ENCODE results near the gene QSOX1.

The QSOX1 gene

GRCh38 chr1:180169640-180170195 lies 15.0 kb downstream of the QSOX1 start:
- no peak for DNase-seq (ENCODE audit: low read depth)

DNA sequence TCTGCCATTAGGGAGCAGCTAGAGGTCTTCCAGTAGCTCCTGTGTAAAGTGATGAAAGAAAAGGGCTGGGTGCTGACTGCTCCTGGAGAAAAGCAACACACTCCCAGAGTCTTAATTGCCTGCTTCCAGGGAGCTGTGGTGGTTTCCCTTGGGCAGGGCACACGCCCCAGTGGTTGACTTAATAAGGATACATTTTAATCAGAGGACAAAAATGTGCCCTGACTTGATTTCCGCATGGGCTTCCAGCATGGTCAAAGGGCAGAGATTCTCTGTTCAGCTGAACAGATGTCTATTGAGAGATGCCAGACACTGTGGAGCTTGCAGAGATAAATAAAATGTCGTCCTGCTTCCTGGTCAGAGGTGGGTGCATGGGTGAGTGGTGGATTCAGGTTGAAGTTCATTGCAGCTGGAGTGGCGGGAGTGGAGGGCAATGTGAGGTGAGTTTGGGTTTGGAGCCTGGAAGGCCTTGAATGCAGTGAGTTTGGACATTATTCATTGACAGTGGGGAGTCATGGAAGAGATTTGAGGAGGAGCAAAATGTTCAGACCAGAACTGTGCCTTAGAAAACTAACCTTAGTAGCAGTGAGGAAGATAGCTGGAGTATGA lies 16.0 kb downstream of the QSOX1 start:
- DNase-seq (ENCODE audit: low read depth): no peak

GRCh38 chr1:180171691-180172090 lies 17.0 kb downstream of the QSOX1 start:
- no peak for DNase-seq (ENCODE audit: low read depth)

DNA sequence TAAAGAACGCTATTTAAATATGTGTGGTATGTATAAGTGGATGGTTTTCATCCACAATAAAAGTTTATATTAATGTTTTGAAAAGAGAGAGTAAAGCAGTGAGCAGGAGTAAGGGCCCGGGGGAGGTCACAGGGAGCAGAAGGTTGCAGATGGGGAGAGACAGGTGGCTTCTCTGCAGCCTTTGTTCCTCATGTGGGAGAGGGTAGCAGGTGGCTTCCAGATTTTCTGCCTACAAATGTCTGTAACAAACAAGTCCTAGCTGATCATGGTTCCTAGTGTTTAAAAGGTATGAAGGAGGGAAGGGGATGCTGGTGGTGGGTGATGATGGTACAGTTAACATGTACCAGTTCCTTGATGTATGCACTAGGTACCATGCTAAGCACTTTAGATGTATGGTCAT lies 18.8 kb downstream of the QSOX1 start:
- no peak for DNase-seq (ENCODE audit: low read depth)

- DNase-seq (ENCODE audit: low read depth): peak; percentile 66
Measured at GRCh38 chr1:180173952-180174351, 19.3 kb downstream of the QSOX1 start.

DNA sequence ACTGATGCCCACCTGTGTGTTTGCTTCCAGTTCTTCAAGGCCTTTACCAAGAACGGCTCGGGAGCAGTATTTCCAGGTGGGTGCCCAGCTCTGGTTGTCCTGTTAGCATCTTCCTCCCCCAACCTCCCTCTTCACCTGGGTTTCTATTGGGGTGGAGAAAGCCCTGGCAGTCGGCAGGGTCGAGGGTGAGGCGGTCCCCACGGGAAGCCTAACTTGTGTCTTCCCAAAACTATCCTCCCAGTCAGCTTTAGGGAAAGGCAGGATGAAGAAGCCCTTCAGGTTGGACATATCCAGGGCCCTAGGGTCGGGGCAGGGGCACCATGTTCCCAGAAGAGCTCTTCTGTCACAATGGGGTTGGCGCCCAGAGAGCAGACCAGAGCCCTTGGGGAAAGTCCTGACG lies 20.6 kb downstream of the QSOX1 start:
- no peak for DNase-seq (ENCODE audit: low read depth)

DNA sequence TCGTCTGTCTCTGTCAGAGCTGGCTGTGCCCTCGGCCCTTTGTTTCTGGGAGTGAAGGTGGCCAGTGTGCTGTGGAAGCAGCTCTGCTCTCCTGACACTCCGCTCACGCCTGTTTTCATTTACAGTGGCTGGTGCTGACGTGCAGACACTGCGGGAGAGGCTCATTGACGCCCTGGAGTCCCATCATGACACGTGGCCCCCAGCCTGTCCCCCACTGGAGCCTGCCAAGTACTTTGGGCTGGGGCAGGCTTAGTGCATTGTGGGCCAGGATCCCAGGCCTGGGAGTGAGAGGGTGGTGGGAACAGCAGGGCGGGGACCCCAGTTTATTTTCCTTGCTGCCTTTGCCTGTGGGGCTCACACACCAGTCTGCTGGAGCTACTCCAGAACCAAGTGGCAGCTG lies 21.1 kb downstream of the QSOX1 start:
- no peak for DNase-seq (ENCODE audit: low read depth)

- DNase-seq (ENCODE audit: low read depth): no peak
Measured at GRCh38 chr1:180176965-180177364, 22.3 kb downstream of the QSOX1 start.

DNA sequence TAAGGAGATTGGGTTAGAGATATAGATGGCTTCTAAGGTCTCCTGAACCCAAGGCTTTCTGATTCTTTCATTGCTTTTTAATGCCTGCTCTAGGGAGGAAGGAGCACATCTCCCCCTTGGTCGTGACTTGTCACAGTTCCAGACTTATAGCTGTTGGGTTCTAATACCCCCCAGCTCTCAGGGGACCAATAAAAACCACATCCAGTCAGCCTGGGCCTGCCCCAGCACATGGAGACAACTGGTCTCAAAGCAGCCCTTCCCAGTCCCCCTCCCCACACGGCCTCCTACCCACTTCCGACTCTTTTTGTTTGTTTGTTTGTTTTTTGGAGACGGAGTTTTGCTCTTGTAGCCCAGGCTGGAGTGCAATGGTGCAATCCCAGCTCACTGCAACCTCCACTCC lies 23.3 kb downstream of the QSOX1 start:
- no peak for DNase-seq (ENCODE audit: low read depth)

- no peak for DNase-seq (ENCODE audit: low read depth)
Measured at GRCh38 chr1:180178511-180179161, 24.0 kb downstream of the QSOX1 start.

- no peak for DNase-seq (ENCODE audit: low read depth)
Measured at GRCh38 chr1:180179162-180179957, 24.7 kb downstream of the QSOX1 start.

DNA sequence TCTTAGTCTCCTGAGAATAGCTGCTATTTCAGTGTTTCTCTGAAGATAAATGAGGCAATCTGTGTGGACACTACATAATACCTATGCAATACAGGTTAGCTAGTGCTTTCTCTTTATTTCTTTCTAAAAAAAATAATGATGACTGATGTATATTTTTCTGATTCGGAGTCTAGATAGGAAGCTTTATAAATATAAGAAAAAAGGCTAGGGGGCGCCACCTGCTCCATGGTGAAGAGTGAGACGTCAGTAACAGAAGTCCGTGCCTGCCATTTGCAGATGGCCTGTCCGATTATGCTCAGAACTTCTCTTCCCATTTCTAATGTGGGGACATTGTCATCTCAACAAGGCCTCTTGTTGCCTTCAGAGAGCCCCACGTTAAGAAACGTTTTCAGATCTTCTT lies 26.4 kb downstream of the QSOX1 start:
- no peak for DNase-seq (ENCODE audit: low read depth)

DNA sequence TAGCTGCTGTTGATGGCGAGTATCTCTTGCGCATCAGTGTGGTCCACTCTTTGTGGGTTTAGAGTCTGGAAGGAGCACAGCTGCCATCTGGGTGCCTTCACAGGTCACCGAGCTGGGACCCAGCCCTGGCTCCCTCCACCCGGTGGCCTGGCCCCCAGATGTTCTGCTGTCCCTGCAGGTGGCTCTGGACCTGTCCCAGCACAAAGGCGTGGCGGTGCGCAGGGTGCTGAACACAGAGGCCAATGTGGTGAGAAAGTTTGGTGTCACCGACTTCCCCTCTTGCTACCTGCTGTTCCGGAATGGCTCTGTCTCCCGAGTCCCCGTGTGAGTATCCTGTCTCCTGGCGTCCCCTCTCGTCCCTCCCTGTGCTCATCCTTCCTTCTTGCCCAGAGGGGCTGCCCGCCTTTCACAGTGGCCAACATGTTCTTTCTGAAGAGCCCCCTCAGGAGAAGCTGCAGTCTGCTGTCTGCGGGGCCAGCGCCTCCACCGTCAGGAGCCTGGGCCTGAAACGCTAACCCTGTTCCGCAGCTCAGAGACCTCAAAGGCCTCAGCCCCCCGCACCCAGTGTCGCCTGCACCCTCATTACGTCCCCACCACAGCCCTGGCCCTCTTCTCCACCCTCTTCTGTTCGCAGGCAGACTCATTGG lies 27.4 kb downstream of the QSOX1 start:
- DNase-seq (ENCODE audit: low read depth): no peak

GRCh38 chr1:180182643-180183311 lies 28.1 kb downstream of the QSOX1 start:
- no peak for DNase-seq (ENCODE audit: low read depth)

DNA sequence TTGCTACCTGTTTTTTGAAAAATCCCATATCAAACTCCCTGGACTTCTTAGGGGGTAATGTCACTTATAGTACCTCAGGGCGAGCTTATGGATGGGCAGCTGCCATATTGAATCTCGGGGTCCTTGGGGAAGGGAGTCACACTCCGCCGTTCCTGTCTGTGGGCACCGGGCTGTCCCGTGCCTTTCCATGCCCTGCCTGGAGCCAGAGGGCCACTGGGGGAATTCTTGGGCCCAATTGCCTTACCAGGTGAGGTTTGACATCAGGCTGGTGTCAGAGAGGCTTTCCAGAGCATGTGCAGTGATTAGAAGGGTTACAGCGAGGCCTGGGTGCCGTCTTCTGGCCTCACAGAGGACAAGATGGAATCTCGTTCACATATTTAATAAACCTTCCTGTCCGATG lies 28.8 kb downstream of the QSOX1 start:
- DNase-seq (ENCODE audit: low read depth): no peak

- DNase-seq (ENCODE audit: low read depth): no peak
Measured at GRCh38 chr1:180184041-180184440, 29.4 kb downstream of the QSOX1 start.

- DNase-seq (ENCODE audit: low read depth): no peak
Measured at GRCh38 chr1:180185281-180185680, 30.6 kb downstream of the QSOX1 start.

GRCh38 chr1:180185971-180186645 lies 31.4 kb downstream of the QSOX1 start:
- no peak for DNase-seq (ENCODE audit: low read depth)

DNA sequence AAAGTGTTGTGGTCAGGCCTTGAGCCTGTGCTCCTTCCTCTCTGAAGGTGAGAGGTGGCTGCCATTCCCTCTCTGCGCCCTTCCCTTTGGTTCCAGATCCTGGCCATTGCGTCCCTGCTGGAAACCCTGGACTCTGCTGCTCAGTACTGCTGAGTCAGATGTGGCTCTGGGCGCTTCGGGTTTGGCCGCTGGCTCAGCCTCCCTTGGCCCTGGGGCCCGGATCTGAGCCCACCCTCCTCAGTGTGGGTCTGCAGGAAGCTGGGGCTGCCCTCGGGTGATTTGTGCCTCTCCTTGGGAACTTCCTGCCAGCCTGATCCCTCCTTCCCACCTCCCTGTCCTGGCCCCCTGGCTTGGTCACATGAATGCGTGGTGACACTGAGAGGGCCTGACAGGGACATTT lies 32.2 kb downstream of the QSOX1 start:
- DNase-seq (ENCODE audit: low read depth): no peak

- no peak for DNase-seq (ENCODE audit: low read depth)
Measured at GRCh38 chr1:180187626-180188025, 33.0 kb downstream of the QSOX1 start.

- DNase-seq (ENCODE audit: low read depth): peak; percentile 21
Measured at GRCh38 chr1:180188091-180188506, 33.4 kb downstream of the QSOX1 start.
